ELF-1 (cell line): ENCODE results near the gene PMVK.

Experiments
- DNase-seq: peaks from one replicate; pipeline ENCODE4 v3.0.0-alpha.2; 2016; ENCODE audit warnings: low read depth, low spot score

PMVK gene

GRCh38 chr1:154881820-154882535, 54.5 kb downstream of the PMVK start:
- no peak for DNase-seq

GRCh38 chr1:154880671-154881070, 55.8 kb downstream of the PMVK start:
- DNase-seq: no peak

DNA sequence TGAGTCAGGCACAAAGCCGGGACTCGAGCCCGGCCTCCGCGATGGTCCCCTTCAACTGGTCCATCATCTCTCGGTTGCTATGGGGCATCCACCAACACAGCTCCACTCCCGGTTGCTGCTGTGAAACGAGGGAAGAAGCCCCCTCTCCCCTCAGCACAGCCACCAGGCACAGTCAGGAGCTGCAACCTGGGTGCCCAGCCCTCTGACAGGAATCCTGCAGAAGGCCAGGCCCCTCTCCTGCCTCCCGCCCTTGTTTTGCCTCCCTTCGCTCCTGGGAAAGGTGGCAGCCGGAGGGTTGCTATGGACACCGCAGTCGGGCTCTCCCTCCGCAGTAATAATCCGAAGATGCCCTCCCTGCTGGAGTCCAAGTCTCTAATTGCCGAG, 57.5 kb downstream of the PMVK start:
- no peak for DNase-seq

GRCh38 chr1:154878371-154879037, 58.0 kb downstream of the PMVK start:
- DNase-seq: peak; percentile 90

GRCh38 chr1:154877370-154877974, 59.0 kb downstream of the PMVK start:
- no peak for DNase-seq

DNA sequence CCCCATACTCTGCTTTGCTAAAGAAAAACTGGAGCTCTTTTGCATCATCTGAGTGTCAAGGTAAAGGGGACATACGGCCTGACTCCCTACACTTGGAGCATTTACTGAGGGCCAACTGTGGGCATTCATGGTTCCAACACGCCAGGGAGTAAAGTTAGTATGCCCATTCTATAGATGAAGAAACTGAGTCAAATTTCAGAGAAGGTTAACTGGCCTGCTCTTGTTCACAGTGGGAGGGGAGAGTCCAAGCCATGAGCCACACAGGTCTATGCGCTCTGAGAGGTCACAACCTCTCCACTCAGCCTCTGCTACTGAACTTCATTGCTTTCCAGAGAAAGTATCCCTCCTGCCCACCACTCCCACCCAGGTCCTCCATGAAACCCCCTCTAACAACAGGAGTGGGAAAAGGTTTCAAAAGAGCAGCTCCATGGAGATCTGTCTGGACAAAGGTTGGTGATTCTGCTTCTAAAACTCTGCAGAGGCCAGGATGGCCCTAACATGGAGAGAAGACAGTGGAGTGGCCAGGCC, 59.6 kb downstream of the PMVK start:
- DNase-seq: no peak
